GM19043 (cell line): ENCODE measurements around the gene ABCB11.

Experiments used
- ATAC-seq: cut with Tn5 transposase; IDR thresholded peaks from one replicate; pipeline ENCODE4 v1.9.1; 2021; ENCODE audit warnings: low read depth; ENCODE audit not compliant: unreplicated experiment

ABCB11 gene

DNA sequence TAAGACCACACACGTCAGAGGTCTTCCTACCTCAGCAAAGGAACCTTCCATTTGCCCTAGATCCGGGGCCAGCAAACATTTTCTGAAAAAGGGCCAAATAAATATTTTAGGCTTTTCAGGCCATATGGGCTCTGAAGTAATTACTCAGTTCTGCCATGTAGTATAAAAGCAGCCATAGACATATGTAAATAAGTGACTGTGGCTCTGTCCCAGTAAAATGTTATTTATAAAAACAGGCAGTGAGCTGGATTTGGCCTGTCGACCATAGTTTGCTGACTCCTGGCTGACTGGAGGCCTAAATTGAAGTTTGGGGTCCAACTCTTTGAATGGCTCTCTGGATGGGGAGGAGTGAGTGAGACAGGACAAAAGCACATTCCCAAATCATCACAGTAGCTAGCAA, 49.5 kb downstream of the ABCB11 start:
- ATAC-seq = no peak

DNA sequence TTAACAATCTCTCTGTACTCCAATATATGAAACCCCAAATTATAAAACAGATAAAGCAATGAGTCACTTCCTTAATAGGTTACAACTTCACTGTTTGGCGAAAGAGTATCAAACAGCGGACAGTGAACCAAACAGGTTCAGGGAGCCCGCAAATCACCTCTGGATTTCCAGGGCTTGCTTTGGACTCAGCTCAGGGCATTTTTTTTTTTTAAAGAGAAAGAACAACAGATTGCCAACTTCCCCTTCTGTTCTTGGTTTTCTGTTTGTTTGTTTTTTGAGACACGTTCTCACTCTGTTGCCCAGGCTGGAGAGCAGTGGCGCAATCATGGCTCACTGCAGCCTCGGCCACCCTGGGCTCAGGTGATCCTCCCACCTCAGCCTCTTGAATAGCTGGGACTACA, 52.7 kb downstream of the ABCB11 start:
- ATAC-seq = no peak

DNA sequence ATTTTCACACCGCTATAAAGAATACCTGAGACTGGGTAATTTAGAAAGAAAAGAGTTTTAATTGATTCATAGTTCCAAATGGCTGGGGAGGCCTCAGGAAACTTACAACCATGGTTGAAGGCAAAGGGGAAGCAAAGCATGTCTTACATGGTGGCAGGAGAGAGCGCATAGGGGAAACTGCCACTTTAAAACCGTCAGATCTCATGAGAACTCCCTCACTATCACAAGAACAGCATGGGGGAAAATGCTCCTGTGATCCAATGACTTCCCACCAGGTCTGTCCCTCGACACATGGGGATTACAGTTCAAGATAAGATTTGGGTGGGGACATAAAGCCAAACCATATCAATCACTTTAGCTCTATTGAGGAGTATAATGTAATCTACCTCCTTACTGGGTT, 53.5 kb downstream of the ABCB11 start:
- ATAC-seq = no peak

DNA sequence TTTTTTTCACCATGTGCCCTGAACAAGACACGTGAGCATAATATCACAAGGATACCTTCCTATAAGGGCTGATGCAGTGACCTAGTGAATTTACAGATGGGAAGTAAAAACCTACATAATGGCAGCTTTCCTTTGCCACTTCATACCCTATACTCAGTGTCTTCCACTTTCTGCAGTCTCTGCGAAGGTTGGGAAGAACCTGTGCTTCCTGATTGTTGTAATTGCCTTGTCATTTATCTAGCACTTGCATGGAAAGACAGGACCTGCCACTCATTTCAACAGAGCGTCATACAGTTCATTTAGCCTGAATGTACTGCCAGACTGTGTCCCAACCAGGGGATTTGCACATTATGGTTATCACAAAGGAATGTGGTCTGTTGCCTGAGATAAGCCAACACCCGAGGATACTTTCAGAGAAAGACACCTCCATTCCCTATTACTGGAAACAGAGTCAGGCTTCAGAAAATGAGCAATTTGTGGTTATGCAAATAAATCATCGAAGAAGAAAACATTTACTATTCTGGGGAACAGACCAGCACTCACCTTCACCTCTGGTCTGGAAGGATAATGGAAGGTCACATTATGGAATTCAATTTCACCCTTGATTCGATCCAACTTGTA, 55.0 kb downstream of the ABCB11 start:
- ATAC-seq = no peak

DNA sequence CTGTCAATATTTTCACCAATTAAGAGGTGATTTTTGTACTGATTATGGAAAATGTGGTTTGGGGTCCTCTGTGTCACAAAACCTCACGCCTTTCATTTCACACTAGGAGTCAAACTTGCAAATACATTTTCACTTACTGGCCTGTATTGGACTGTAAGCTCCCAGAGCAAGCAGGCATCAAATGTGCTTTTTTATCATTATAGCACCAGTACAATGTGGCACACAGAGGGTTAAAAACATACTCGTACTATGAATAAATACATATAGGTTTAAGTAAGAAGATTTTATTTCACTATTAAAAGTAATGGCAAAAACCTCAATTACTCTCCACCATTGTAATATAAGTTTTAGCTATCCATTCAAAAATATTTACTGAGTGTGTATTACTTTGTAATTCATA, 56.7 kb downstream of the ABCB11 start:
- no peak for ATAC-seq

DNA sequence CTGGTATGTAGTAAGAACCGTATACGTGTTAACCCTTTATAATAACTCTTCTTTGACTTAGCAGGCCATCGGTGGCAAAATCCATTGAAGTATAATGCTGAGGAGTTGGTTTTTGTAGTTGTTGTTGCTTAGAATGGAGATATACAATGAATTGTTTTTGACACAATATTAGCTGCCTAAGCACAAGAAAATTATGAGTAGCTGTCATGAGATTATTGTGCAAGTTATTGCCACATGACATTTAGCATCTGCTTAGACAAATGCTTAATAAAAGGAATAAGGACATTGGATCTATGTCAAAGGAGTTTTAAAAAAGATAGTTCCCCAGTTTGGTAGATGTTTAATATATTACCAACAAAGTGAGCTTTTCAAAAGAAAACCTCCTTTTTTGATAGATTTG, 59.9 kb downstream of the ABCB11 start:
- no peak for ATAC-seq

DNA sequence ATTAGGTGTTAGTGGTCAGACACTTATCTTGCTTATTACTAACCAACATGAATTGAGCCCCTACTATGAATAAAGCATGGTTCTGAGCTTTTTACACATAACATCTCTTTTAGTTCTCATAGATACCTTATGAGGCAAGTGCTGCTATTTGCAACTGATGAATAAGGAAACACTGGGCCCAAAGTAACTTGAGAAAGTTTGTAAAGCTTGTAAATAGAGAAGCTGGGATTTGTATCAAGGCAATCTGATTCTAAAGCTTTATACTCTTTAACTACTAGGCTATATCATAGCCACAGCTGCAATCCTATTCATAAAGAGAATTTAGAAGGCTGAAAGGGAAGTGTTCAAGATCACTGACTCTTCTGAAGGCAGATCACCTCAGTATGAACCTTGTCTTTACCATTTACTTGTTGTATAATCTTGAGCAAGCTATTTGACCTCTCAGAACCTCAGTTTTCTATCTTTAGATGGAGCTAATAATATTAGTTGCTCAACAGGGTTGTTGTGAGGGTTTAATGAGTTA, 60.4 kb downstream of the ABCB11 start:
- ATAC-seq = no peak

DNA sequence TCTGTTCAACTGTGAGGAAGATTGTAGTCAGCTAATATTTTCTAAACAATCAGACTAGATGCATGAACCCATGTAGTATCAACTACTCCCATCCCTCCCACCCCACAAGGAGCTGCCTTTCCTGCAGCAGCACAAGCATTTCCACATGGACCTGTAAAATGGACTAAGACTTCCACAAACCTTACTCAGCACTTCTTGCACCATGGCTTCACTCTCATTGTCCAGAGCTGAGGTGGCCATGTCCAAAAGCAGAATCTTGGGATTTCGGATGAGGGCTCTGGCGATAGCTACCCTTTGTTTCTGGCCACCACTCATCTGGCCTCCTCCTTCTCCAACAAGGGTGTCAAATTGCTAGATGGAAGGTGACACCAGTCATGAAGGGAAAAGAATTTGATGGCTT, 61.3 kb downstream of the ABCB11 start:
- ATAC-seq = no peak

DNA sequence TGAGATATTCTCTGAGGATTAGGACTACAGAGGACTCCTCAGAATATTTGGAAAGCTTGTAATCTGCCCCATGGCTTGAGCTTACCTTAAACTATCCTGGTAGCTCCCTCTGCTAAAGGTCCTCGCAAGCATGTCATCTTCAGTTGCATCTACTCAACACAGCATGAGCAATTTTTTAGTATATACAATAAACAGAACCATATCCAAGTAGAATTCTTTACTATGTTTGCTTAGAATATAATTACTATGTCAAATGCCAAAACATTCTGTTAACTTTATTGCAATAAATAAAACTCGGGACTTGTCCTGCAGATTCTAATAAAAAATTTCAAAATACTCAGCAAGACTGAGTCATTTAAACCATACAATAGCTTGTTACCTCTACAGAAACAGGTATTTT, 62.8 kb downstream of the ABCB11 start:
- ATAC-seq = no peak

DNA sequence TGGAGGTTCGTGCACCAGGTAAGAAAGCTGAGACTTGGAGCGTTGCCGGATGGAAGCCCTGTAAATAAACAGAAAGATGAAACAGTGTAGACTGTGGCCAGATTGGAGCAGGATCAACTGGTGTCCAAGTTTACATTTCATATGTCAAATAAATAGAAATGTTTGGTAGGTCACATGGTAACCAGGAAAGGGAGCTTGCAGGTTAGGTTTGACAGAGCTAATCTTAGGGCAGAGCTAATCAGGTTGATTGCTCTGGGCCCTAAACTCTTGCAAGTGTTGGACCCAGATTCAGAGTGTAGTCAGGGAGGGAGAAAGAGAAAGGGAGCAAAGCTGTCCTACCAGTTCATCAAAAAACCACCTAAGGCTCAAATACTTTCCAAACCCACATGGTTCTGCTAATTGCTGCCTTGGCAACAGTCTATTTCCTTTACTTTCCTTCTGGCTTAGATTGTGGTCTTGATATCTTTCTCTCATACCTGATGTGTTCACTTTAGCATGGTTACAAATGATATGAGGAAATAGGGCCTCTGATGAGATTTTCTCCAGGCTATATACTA, 66.8 kb downstream of the ABCB11 start:
- no peak for ATAC-seq

DNA sequence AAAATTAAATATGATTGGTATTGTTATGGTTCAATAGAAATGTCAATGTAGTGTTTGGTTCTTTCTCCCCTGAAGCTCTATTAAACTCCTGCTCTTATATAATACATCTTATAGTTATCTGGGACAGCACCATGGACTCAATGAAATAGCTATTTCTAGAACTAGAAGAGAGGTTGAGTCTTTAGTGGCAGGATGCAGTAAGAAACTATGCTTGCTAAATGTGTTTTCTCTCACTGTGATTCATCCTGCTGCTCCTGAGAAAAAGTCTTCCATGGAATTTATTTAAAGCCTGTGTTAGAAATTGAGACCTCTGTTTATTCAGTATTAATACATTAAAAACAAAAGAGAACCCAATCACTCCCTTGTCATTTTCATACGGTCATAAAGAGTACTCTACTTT, 68.5 kb downstream of the ABCB11 start:
- ATAC-seq = no peak

DNA sequence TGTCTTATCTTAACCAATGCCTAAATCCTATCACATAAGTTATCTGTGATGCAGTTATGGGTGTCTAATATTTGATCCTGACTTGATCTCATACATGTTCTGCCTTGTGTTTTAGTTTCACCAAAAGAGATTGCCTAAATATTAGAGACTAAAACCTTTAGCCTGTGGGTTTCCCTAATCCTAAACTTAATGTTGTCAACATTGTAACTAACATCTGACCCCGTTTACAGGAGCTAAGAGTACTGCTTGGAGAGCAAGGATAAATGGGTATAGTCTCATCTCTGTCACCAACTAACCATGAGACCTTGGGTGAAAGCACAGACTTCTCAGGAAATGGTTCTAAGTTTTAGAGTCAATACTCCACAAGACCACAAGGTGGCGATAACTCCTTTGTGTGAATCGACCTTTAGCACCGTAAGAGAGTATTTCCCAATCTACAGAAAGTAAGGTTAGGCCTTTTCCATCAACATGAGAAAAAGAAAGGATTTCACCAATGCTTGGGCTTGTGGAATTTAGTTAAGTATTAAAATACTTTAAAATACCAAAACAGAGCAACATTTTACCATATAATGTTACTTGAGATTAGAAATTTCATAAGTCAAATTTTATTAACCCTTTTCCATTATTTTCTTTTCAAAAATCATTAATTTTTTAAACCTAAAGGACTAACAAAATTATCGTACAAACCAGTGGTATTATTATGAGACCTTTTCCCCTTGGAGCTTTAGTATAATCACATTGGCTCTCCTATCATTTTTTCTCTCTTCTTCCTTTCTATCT, 69.5 kb downstream of the ABCB11 start:
- peak; percentile 78 for ATAC-seq

DNA sequence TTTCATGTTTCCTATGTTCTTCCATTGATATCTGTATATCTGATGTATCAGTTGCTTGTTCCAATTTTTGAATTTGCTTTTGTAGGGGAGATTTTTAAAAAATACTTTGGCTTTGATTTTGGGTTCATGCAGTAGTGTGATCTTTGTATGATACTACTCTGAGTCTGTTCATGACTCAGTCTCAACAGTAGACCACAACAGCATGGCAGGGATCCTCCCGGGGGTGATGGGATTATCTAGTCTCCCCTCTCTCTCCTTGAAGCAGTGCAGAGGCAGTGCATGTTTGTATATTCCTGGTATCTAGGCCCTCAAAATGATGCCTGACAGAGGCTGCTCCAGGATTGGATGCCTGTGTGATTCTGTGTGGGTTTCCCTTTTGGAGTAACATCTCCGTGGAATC, 74.7 kb downstream of the ABCB11 start:
- no peak for ATAC-seq

DNA sequence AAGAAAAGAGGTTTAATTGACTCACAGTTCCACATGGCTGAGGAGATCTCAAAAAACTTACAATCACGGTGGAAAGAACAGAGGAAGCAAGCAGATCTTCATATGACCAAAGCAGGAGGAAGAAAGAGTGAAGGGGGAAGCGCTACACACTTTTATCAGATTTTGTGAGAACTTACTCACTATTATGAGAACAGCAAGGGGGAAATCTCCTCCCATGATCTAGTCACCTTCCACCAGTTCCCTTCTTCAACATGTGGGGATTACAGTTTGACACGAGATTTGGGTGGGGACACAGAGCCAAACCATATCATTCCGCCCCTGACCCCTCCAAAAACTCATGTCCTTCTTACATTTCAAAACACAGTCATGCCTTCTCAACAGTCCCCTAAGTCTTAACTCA, 75.8 kb downstream of the ABCB11 start:
- no peak for ATAC-seq

DNA sequence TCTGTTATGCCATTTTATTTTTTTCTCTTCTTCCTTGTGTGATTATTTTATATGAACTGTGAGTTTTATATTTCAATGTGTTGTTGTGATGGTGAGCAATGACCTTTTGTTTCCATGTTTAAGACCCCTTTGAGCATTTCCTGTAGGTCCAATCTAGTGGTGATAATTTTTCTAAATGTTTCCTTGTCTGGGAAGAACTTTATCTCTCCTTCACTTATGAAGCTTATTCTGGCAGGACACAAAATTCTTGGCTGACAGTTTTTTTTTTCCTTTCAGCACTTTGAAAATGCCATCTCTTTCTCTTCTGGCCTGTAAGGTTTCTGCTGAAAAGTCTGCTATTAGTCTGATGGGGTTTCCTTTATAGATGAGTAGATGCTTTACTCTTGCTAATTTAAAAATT, 76.9 kb downstream of the ABCB11 start:
- ATAC-seq = no peak

DNA sequence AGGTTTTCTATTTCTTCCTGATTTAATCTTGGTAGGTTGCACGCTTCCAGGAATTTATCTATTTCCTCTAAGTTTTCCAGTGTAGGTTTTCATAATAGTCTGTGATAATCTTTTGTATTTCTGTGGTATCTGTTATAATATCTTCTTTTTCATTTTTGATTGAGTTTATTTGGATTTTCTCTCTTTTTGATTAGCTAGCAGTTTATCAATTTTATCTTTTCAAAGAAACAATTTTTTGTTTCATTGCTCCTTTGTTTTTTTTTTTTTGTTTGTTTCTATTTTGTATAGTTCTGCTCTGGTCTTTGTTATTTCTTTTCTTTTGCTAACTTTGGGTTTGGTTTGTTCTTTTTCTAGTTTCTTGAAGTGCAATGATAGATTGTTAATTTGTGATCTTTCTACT, 78.7 kb downstream of the ABCB11 start:
- ATAC-seq = no peak

DNA sequence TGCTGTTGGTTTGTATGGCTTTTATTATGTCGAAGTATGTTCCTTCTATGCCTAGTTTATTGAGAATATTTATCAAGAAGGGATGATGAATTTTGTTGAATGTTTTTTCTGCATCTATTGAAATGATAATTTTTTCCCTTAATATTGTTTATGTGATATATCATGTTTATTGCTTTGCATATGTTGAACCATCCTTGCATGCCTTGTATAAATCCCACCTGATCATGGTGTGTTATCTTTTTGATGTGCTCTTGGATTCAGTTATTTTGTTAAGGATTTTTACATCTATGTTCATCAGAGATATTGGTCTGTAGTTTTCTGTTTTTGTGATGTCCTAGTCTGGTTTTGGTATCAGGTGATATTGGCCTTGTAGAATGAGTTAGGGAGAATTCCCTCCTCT, 79.3 kb downstream of the ABCB11 start:
- no peak for ATAC-seq

DNA sequence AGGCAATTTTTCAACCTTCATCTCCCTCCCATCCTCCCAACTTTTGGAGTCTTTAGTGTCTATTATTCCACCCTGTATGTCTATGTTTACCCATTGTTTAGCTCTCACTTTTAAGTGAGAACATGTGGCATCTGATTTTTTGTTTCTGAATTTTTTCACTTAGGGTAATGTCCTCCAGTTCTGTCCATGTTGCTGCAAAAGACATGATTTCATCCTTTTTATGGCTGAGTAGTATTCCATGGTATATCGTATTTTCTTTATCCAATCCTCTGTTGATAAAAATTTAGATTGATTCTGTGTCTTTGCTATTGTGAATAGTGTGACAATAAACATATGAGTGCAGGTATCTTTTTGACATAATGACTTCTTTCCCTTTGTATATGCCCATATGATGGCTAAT, 81.8 kb downstream of the ABCB11 start:
- no peak for ATAC-seq

DNA sequence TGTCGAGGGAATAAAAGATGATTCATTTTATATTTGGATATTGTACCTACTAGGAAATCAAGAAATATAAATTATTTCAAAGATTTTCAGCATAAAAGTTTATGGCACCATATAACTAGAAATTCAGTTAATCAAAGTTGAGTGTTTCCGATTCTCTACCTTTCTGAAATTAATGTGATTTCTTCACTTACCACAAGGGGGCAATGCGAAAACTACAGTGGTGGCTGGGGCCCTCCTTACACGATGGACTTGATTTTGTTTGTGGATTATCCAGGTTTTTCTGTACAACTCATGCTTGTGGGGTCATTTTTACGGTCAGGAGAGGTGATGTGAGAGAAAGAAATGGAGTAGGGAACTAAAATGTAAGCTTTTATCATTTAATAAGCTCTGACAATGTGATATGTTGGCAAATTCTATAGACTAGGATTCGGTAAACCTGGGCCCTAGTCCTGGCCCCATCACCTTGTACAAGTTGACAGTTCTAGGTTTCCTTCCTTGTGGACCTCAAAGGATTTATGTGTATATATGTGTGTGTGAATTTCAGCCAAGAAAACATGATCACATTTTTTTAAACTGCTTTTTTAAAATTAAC, 82.4 kb downstream of the ABCB11 start:
- ATAC-seq = no peak

DNA sequence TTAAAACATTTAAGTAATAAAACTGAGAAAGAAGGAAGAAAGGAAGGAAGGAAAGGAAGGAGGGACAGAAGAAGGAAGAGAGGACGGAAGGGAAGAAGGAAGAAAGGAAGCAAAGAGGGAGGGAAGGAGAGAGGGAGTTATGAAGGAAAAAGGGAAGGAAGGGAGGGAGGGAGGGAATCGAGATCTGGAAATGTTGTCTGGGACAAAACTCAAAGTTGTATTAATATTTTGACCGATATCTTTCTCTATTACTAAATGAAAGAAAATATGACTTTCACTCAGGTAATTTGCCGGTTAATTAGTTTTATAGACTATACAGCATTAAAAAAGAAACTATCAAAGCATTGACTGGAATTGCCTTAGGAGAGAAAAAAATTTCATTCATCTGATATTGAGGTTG, 85.6 kb downstream of the ABCB11 start:
- no peak for ATAC-seq

DNA sequence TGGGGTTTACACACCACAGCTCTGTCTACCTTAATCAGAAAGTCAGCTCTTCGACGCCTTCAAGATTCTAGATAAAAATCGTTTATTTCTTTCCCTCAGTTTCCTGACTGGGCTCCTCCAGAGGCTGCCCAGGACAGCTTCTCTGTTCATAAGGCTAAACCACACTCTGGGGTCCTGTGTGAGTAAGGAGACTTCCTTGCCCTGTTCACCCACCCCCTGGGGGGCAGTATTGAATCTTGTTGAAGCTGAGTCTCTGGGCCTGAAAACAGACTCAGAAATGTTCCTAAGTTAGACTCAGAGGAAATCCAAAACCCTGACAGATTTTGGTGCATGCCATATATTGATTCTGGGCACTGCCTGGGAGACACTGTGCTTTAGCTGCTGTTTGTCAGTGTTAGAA, 87.1 kb downstream of the ABCB11 start:
- ATAC-seq = no peak

DNA sequence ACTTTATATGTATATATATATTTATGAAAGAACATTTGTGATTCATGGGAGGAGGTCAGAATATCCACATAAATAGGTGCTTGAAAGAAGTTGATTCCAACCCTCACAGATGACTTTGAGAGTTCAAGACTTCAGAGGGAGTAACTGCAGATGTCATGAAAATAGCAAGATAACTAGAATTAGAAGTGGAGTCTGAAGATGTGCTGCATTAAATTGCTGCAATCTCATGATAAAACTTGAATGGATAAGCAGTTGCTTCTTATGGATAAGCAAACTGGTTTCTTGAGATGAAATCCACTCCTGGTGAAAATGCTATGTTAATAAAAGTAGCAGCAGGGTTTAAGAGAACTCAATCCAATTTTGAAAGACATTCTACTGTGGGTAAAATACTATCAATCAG, 89.8 kb downstream of the ABCB11 start:
- no peak for ATAC-seq
